Measurements from ENCODE around the gene UBAC2.

The UBAC2 gene

DNA sequence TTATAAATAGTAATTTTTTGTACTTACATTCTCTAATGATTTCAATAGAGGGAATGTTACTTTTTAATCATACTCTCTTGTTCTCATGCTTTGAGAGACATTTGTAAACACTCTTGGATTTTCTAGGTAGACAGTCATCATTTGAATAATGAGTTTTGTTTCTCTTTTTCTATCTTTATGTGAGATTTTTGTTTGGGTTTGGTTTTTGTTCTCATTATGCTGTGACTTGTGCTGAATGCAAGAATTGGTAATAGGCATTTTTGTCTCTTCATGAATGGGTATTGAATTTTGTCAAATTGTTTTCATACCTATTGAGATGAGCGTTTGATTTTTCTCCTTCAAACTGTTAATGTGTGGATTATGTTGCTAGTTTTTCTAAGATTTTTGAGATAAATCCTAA, 163.3 kb downstream of the UBAC2 start:
- Histone ChIP-seq H3K27me3 (ENCODE audit: low read depth) (no peaks in the 10 kb centered on the region), H3K36me3 (replicated peaks) (no peaks in the 10 kb centered on the region; the same call in 1 of the 2 replicates), H3K4me1 (0 out of 2 replicates have a peak, but pooled peaks cover 3% of the 10 kb centered on the region), H3K9me3 (no peaks in the 10 kb centered on the region), H3K4me3 (no peak overlapping the region)
- in situ Hi-C loops (cut with MboI; ENCODE audit: low sequenced_read_pairs): no loop called here
- DNase-seq (ENCODE audit: low spot score in 2 of 2): no peak

DNA sequence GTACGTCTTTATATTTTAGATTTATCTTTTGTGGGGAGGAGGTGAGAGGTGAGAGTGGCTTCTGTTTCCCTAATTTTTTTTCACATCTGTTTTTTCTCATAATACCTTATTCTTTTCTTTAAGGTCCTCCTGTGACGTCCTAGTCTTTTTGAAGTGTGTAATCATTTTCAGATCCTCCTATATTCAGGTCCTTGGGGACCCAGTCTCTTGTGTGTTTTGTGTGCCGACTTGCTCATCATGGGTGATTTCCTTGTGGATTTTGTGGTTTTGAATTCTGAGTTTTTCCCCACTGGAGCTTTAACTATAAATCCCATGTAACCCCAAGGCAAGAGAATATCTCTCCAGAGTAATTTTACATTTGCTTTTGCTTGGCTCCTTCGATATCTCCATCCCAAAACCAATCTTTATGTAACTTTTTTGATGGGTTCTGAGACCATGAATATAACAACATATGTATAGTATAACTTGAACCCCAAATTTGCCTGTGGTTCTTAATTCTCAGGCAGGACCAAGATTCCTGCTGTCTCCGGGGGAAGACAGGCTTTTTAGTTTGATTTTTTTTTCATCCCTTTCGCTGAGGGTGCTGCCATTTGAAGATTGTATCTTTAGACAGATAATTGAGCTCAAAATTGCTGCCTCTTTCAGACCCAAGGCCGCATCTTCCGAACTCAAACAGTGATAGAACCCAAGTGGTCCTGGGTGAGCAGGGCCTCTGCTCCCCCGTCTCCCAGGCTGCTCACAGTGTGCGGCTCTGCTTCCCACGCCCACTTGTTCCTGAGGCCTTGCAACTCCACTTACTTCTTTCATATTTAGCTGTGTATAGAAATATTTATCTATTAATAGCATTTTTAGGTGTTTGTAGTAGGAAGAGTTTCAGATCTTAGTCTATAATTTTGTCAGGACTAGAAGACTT, 165.7 kb downstream of the UBAC2 start:
- Histone ChIP-seq H3K4me1 (0 out of 2 replicates have a peak, but pooled peaks cover 3% of the 10 kb centered on the region), H3K9me3 (no peaks in the 10 kb centered on the region), H3K36me3 (replicated peaks) (peaks cover 2% of the 10 kb centered on the region; the same call in 1 of the 2 replicates), H3K4me3 (no peak overlapping the region), H3K27me3 (ENCODE audit: low read depth) (no peaks in the 10 kb centered on the region)
- in situ Hi-C loops (cut with MboI; ENCODE audit: low sequenced_read_pairs): no loop called here
- no peak for DNase-seq (ENCODE audit: low spot score in 2 of 2)

DNA sequence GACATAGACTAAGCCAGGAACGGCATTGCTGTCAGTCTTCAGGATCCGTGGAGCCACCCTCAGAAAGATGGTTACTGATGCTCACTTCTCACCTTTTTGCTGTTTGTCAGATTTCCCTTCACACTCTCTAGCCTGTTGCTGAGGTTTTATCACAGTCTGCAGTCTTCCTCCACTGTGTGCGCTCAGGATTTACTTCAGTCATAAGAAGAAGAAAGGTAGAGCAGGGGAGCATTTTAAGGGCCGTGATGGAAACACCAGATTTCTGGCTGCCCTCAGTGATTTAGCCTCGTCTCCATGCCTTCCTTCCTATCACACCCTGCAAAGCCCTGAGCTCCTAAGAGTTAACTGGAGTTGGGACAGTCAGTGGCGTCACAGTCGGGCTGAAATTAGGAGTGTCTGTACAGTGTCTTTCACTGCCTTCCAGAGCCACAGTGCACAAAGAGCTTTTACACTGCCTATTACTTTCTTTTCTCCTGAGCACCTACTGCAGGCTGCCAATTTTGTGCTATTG, 166.5 kb downstream of the UBAC2 start:
- in situ Hi-C loops (cut with MboI; ENCODE audit: low sequenced_read_pairs): no loop called here
- no peaks in the 10 kb centered on the region for H3K9me3 ChIP-seq
- no peak overlapping the region for H3K4me3 ChIP-seq
- 0 out of 2 replicates have a peak, but pooled peaks cover 3% of the 10 kb centered on the region for H3K4me1 ChIP-seq
- no peak for DNase-seq (ENCODE audit: low spot score in 2 of 2)
- H3K36me3 ChIP-seq (replicated peaks): peaks cover 2% of the 10 kb centered on the region; the same call in 1 of the 2 replicates
- no peaks in the 10 kb centered on the region for H3K27me3 ChIP-seq (ENCODE audit: low read depth)

DNA sequence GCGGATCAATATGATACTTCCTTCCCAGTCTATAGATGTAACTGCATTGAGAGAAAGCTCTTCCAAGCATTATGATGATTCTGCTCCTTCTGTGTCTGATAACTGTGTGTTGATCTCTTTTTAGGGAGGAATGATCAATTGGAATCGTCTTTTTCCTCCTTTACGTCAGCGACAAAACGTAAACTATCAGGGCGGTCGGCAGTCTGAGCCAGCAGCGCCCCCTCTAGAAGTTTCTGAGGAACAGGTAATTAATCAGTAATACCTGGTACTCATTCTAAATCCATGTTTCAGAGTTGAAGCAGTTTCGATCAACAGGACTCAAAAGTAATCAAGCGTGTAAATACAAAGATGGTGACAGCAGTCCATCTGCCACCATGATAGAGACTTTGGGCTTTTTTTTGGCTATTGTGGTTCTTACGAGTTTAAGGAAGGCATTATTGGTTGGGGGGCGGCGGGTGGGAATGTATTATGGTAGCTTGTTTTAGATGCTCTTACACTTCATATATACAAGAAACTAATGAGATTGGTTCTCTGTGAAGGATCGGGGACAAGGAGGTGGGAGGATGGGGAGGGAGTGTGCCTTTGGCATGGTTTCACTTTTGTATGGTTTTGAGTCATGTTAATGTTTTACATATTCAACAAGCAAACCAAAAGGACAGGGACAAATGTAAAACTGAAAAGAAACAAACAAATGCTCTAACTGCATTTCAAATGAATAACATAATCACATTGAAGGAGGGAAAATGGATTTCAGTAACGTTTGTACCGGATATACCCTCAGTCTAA, 167.2 kb downstream of the UBAC2 start:
- H3K27me3 ChIP-seq (ENCODE audit: low read depth): no peaks in the 10 kb centered on the region
- H3K9me3 ChIP-seq: no peaks in the 10 kb centered on the region
- H3K4me3 ChIP-seq: no peak overlapping the region
- H3K36me3 ChIP-seq (replicated peaks): peaks cover 2% of the 10 kb centered on the region; the same call in 1 of the 2 replicates
- no peak for DNase-seq (ENCODE audit: low spot score in 2 of 2)
- in situ Hi-C loops (cut with MboI; ENCODE audit: low sequenced_read_pairs): no loop called here
- H3K4me1 ChIP-seq: 0 out of 2 replicates have a peak, but pooled peaks cover 3% of the 10 kb centered on the region

DNA sequence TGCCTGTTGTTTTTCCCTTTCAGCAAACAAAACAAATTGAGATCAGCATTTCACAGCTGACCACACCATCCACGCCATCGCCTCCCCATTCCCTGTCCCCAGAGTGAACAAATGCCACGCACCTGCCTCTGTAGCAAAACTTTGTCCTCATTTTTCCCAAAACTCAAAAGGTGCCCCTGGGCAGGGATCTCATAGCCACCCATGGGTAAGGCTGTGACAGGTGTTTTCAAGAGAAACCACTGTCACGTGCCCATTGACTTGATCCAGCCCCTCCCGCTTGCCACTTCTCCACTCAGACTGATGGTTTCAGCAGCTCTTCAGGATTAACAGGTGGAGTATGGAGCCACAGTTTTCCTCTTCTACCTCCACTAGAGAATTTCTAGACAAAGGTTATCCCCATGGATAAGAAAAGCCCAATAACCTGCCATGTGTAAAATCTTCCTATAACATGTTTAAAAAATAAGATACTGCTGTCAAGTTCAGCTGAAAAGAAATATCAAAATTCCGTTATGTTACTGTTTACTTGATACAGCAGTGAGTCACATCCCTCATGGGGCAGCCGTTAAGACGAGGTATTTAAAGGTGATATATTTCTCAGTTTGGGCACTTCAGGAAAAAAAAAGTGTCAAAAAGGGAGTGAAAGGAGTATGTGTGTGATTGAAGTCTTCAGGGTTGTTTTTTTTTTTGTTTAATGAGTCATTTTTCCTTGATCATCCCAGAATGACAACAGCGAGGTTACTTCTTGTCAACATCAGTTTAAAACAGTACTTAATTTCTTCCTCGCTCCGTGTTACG, 170.0 kb downstream of the UBAC2 start:
- Histone ChIP-seq H3K9me3 (no peaks in the 10 kb centered on the region), H3K27me3 (ENCODE audit: low read depth) (no peaks in the 10 kb centered on the region), H3K4me3 (no peak overlapping the region), H3K4me1 (no peaks in the 10 kb centered on the region), H3K36me3 (replicated peaks) (peaks cover 2% of the 10 kb centered on the region; the same call in 1 of the 2 replicates)
- DNase-seq (ENCODE audit: low spot score in 2 of 2): no peak
- in situ Hi-C loops (cut with MboI; ENCODE audit: low sequenced_read_pairs): no loop called here

DNA sequence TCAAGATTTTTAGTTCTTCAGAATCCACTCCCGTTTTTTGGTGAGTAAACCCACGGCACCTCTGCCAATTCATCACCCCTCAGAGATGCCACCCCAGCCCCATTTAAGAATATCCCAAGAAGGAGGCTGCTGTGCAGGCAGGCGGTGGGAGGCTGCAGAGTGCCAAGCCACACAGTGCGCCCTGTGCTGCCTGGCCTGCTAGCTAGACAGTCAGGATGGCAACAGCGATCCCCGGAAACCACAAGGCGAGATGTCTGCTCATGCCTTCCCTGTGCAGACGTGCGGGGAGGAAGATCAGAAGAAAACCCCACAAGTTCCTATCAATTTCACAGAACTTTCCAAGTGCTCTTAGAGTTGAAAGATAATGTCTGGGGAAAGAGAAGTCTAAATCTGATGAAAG, 171.3 kb downstream of the UBAC2 start:
- Histone ChIP-seq H3K9me3 (no peaks in the 10 kb centered on the region), H3K4me3 (no peak overlapping the region), H3K36me3 (replicated peaks) (peaks cover 2% of the 10 kb centered on the region; the same call in 1 of the 2 replicates), H3K27me3 (ENCODE audit: low read depth) (no peaks in the 10 kb centered on the region), H3K4me1 (no peaks in the 10 kb centered on the region)
- DNase-seq (ENCODE audit: low spot score in 2 of 2): no peak
- in situ Hi-C loops (cut with MboI; ENCODE audit: low sequenced_read_pairs): no loop called here

DNA sequence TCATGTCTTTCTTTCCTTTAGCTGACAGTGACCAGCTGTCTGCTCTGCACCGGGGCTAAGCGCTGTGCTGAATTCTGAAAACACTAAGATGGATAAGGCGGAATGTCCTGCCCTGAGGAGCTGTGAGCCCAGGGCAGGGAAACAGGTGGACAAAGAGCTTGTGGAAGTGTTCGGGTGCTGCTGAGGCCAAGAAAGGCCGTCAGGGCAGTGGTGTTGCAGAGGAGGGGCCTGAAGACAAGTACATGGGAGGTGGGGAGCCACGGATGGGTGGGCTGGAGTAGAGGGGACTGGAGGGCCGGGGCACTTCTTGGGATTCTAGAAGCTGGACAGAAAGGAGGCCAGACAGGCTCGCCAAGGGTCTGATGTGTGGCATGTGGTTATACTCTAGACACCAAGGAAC, 172.8 kb downstream of the UBAC2 start:
- in situ Hi-C loops (cut with MboI; ENCODE audit: low sequenced_read_pairs): no loop called here
- H3K9me3 ChIP-seq: no peaks in the 10 kb centered on the region
- no peaks in the 10 kb centered on the region for H3K4me1 ChIP-seq
- peaks cover 2% of the 10 kb centered on the region; the same call in 1 of the 2 replicates for H3K36me3 ChIP-seq (replicated peaks)
- no peak for DNase-seq (ENCODE audit: low spot score in 2 of 2)
- H3K27me3 ChIP-seq (ENCODE audit: low read depth): no peaks in the 10 kb centered on the region
- no peak overlapping the region for H3K4me3 ChIP-seq

DNA sequence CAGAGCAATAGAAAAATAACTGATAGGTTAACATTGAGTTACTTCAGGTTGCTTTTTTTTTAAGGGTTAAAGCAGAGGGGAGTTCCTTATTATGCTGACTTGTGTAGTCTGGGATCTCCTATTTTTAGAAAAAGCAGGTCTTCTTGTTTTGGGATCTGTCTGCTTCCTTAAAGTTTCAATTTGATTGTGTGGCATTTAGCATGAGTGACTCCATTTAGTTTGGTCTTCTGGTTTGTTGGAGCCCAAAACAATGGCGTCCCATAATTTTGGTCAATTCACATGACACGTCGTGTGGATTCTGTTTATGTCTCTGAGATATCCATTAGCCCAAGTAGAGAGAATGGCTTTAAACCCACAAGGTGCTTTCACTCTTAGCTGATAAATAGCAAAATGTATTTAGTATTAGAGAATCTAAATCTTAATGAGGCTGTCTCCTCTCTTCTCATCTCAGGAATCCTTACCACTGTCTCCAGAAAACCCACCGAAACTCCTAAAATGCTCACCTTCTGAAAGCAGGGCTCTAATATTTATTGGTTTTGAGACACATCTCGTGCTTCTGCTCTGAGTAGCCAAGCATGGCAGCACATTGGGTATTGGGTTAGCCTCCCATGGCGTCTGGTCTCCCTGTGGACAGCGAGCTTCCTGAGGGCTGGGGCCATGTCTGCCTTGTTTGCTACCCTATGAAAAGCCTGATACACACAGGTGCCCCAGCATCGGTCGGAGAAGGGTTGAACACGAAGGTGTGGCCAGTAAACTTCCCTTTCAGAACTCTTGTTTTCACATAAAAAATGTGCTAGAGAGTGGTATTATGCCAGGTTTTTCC, 173.7 kb downstream of the UBAC2 start:
- Histone ChIP-seq H3K9me3 (no peaks in the 10 kb centered on the region), H3K4me1 (peaks cover 4% of the 10 kb centered on the region; the same call in 1 of the 2 replicates), H3K4me3 (no peak overlapping the region), H3K36me3 (replicated peaks) (0 out of 2 replicates have a peak, but pooled peaks cover 2% of the 10 kb centered on the region), H3K27me3 (ENCODE audit: low read depth) (no peaks in the 10 kb centered on the region)
- no peak for DNase-seq (ENCODE audit: low spot score in 2 of 2)
- in situ Hi-C loops (cut with MboI; ENCODE audit: low sequenced_read_pairs): no loop called here

DNA sequence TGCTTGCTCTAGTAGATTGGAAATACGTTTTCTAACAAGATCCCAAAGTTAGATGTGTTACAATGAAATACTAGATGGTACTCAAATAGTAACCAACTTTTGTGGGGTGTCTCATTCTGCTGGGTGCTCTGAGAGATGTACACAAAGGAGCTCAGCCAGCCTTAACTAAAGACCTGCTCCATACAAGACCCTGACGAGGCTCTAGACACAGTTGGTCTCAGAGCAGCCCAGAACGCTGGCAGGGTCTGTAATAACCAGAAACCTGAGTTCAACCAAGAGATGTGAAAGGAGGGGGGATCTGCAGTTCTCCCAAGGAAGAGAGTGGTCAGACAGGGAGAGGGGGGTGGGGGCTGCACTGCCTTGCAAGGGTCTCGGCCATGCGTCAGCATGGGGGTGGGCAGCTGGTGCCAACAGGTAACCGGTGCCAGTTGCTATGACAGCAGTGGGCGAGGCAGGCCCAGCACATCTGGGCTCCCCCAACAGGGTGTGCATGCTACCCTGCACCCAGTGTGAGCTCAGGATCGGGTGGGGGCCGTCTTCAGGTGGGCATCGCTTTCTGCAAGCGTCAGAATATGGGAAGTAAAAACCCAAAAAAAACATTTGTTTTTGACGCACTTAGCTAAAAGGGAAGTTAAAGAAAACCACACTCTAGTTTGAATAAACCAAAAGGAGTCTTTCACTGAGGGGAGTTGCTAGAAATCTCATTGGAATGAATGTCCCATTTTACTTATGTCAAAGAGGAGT, 174.5 kb downstream of the UBAC2 start:
- no peak for DNase-seq (ENCODE audit: low spot score in 2 of 2)
- Histone ChIP-seq H3K27me3 (ENCODE audit: low read depth) (no peaks in the 10 kb centered on the region), H3K9me3 (no peaks in the 10 kb centered on the region), H3K36me3 (replicated peaks) (0 out of 2 replicates have a peak, but pooled peaks cover 2% of the 10 kb centered on the region), H3K4me3 (no peak overlapping the region), H3K4me1 (peaks cover 4% of the 10 kb centered on the region; the same call in 1 of the 2 replicates)
- in situ Hi-C loops (cut with MboI; ENCODE audit: low sequenced_read_pairs): no loop called here

DNA sequence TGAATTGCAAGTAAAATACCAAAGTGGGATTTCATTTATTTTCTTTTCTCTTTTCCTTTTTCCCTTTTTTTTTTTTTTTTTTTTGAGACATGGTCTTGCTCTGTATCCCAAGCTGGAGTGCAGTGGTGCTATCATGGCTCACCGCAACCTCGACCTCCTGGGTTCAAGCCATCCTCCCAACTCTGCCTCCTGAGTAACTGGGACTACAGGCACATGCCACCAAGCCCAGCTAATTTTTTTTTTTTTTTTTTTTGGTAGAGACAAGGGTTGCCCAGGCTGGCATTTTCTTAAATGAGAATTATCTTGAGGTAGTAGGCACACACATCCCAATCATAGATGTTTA, 175.1 kb downstream of the UBAC2 start:
- no peak overlapping the region for H3K4me3 ChIP-seq
- no peak for DNase-seq (ENCODE audit: low spot score in 2 of 2)
- in situ Hi-C loops (cut with MboI; ENCODE audit: low sequenced_read_pairs): no loop called here
- 0 out of 2 replicates have a peak, but pooled peaks cover 1% of the 10 kb centered on the region for H3K36me3 ChIP-seq (replicated peaks)
- no peaks in the 10 kb centered on the region for H3K27me3 ChIP-seq (ENCODE audit: low read depth)
- peaks cover 4% of the 10 kb centered on the region; the same call in 1 of the 2 replicates for H3K4me1 ChIP-seq
- no peaks in the 10 kb centered on the region for H3K9me3 ChIP-seq

DNA sequence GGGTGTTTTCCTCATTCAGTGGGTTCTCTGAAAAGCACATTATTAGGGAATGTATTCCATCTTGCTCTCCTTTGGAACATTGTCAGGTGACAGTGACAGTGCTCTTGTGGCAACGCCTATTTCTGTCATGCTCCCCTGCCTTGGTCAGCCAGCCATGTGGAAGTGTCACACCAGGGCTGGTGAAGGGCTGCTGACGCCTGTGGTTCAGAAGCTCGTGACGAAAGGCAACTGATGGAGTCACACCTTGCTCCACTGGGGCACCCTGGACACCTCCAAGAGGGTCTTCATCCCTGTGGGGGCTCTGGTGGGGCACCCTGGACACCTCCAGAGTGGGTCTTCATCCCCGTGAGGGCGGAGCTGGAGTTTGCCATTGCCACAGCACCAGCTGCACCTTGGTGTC, 175.5 kb downstream of the UBAC2 start:
- H3K9me3 ChIP-seq: no peaks in the 10 kb centered on the region
- no peaks in the 10 kb centered on the region for H3K27me3 ChIP-seq (ENCODE audit: low read depth)
- no peak for DNase-seq (ENCODE audit: low spot score in 2 of 2)
- no peak overlapping the region for H3K4me3 ChIP-seq
- no peaks in the 10 kb centered on the region for H3K36me3 ChIP-seq (replicated peaks)
- peaks cover 4% of the 10 kb centered on the region; the same call in 1 of the 2 replicates for H3K4me1 ChIP-seq
- in situ Hi-C loops (cut with MboI; ENCODE audit: low sequenced_read_pairs): no loop called here

DNA sequence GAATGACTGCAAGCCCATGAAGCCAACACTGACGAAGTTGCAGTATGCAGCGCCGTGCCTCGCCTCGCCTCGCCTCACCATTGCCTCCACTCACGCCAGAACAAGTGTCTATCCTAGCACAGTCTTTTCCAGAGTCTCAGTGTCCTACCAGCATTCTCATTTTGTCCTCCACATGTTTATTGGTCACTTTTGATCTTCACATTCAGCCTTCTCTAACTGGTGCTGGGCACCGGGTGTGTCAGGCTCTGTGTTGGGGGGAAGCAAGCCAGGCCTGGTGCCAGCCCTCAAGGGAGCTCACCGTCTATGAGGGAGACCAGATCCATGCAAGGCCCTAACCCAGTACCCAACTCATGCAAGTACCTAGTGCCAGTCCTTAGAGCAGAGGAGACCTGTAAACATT, 176.3 kb downstream of the UBAC2 start:
- Histone ChIP-seq H3K36me3 (replicated peaks) (no peaks in the 10 kb centered on the region), H3K9me3 (no peaks in the 10 kb centered on the region), H3K4me3 (no peak overlapping the region), H3K4me1 (peaks cover 4% of the 10 kb centered on the region; the same call in 1 of the 2 replicates), H3K27me3 (ENCODE audit: low read depth) (no peaks in the 10 kb centered on the region)
- in situ Hi-C loops (cut with MboI; ENCODE audit: low sequenced_read_pairs): no loop called here
- DNase-seq (ENCODE audit: low spot score in 2 of 2): no peak
